NCI-H524 treated with DMSO at 0.1 percent for 48 hours (cell line): ENCODE measurements around the gene PTTG1IP.
"Not testable (repeated sequence)": the region's sequence is repeated elsewhere in the genome, so short reads cannot be mapped to it uniquely, and the experiment has no call there.

ENCODE experiments used
- DNase-seq: peaks from one replicate; lab custom pipeline; 2025; lab: John Stamatoyannopoulos, UW

PTTG1IP gene

GRCh38 chr21:44845418-44846223 lies 27.9 kb downstream of the PTTG1IP start:
- peak; percentile 23 for DNase-seq

GRCh38 chr21:44844256-44844655 lies 29.2 kb downstream of the PTTG1IP start:
- no peak for DNase-seq

DNA sequence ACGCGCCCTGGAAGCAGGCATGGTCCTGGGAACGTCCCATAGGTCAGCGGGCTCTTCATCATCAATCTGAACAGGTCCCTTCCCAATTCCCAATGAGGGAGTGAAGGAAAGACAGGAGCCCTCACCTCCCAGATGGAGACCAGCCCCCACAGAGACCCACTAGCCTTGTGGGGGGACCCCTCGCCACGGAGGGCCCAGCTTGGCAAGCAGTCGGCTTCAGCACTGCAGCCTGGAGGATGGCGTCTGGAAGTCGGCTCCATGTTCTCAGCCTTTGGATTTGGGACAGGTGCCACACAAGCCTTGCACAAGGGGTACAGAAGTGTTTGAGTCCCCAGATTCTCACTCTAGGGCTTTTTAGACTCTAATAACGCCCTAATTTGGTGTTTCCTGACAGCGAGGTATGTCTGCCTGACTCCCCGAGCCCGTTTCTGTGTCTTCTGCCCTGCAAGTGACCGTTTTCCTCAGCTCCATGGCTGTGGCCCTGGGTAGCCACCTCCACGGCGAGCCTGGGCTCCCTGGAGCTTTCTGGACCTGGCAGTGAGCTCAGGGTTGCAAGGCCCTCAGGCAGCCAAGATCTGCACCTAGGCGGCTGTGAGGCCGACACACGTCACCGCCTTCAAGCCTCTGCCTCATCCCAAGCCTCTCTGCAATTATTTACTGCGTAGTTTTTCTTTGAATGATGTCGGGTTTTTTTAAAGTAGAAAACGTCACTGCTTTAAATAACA lies 30.6 kb downstream of the PTTG1IP start:
- no peak for DNase-seq

DNA sequence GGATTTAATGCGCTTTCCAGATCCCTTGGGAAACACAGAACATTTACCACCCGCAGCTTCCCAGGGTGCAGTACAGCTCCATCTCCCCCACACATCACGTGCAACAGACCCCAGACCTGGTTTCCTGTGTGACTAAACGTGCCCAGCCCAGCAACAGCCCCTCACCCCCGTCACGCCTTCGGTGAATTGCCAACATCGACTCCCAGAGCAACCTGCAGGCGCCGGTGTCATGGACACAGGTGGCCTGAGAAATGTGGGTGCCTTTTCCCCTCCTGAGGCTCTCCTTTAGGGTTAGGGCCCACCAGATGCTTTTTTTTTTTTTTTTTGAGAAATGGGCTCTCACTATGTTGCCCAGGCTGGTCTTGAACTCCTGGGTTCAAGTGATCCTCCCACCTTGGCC lies 31.4 kb downstream of the PTTG1IP start:
- DNase-seq, result no peak

- DNase-seq, result no peak
Observed at GRCh38 chr21:44840771-44841170, 32.7 kb downstream of the PTTG1IP start.

DNA sequence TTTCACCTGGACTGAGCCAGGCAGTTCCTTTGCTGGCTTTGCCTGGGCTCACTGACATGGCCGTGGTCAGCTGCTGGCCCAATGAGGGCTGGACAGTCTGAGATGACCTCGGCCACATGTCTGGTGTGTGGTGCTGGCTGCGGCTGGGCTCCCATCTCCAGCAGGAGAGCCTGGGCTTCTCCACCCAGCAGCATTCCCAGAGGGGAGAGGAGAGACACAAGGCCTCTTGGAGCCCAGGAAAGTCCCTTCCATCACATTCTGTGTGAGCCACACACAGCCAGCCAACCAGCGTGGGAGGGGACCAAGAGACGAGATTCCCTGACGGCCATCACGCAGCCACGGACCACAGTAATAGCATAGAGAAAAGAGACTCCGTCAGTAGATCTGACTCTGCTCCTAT lies 34.5 kb downstream of the PTTG1IP start:
- DNase-seq, result no peak

DNA sequence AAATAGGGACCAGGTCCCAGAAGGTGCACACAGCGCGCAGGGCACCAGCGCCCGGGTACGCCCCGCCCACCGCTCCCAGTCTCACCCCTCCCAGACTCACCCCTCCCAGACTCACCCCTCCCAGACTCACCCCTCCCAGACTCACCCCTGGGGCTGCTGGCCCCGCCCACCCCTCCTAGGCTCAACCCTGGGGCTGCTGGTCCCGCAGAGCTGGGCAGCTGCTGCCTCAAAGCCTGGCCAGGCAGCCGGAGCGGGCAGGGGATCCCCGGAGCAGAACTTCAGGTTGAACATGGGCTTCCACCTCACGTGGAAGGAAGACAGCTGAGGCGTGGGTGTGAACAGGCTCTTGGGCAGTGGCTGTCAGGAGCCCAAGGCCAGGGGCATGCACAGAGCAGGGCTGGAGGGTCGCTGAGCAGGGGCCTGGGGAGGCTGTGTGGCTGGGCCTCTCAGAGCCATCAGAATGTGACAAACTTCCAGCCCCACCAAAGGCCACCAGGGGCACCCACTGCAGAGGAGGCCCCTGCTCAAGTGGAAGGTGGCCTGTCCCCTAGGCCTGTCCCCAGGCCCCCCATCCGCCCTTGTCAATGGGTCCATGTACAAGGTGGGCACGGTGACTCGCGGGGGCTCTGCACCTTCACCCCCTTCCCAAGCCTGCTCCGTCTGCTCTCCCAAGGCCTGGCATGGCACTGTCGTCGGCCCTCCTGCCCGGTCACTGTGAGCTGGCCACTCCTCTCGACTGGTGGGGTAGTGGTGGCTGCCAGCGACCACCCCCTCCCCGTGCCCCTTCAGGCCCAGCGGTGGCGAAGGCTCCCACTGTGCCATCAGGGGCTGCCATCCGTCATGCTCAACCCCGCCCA lies 35.2 kb downstream of the PTTG1IP start:
- peak; percentile 71 for DNase-seq

DNA sequence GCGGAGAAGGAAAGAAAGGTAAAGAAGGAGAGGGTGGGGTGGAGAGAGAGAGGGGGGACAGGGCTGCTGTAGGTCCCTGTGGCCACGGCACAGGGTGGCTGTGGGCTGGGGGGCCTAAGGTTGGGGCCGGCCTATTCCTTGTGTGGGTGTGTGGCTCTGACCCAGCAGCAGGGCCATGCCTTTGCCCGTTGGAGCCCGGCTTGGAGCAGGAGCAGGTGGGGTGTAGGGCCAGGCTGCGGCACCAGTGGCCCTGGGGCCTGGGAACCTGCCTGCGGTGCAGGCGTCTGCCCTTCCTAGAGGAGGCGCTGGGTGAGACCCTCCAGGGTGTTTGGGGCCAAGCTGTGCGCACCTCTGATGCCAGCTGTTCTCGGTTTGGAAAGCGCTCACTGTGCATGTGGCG lies 36.0 kb downstream of the PTTG1IP start:
- DNase-seq, result peak; percentile 71

- DNase-seq, result peak; percentile 91
Observed at GRCh38 chr21:44836666-44837471, 36.6 kb downstream of the PTTG1IP start.

- no peak for DNase-seq
Observed at GRCh38 chr21:44836349-44836665, 37.2 kb downstream of the PTTG1IP start.

GRCh38 chr21:44835647-44835973 lies 37.9 kb downstream of the PTTG1IP start:
- DNase-seq, result no peak

- no peak for DNase-seq
Observed at GRCh38 chr21:44834951-44835646, 38.4 kb downstream of the PTTG1IP start.

- DNase-seq, result no peak
Observed at GRCh38 chr21:44834231-44834950, 39.1 kb downstream of the PTTG1IP start.

DNA sequence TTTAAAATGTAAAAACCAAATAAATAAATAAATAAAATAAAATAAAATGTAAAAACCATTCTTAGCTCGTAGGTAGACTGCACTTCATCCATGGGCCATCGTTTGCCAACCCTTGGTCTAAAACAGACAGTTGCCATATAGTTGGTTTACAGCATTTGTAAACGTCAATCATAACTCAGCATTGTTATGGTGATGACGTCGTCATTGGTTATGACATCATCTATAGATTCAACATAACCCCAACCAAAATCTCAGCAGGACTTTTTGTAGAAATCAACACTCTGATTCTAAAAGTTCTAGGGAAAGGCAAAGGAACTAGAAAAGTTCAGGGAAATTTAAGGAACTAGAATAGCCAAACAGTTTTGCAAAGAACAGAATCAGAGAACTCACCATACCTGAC lies 39.8 kb downstream of the PTTG1IP start:
- no peak for DNase-seq

DNA sequence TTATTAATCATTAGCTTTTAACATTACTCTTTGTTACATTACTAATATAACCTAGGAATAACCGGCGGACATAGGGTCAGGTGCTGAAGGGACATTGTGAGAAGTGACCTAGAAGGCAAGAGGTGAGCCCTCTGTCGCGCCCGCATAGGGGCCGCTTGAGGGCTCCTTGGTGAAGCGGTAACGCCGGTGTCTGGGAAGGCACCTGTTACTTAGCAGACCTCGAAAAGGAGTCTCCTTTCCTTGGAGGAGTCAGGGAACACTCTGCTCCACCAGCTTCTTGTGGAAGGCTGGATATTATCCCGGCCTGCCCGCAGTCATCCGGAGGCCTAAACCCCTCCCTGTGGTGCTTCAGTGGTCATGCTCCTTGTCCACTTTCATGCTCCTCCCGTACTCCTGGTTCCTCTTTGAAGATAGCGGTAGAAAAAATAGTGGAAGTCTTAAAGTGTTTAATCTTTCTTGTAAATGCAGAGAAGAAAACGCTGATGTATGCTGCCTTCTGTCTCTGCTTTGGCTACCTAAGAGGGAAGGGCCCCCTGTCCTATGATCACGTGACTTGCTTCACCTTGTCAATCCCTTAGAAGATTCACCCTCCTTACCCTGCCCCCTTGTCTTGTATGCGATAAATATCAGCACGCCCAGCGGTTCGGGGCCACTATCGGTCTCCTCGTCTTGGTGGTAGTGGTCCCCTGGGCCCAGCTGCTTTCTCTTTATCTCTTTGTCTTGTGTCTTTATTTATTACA lies 40.8 kb downstream of the PTTG1IP start:
- DNase-seq, result not testable (repeated sequence)

DNA sequence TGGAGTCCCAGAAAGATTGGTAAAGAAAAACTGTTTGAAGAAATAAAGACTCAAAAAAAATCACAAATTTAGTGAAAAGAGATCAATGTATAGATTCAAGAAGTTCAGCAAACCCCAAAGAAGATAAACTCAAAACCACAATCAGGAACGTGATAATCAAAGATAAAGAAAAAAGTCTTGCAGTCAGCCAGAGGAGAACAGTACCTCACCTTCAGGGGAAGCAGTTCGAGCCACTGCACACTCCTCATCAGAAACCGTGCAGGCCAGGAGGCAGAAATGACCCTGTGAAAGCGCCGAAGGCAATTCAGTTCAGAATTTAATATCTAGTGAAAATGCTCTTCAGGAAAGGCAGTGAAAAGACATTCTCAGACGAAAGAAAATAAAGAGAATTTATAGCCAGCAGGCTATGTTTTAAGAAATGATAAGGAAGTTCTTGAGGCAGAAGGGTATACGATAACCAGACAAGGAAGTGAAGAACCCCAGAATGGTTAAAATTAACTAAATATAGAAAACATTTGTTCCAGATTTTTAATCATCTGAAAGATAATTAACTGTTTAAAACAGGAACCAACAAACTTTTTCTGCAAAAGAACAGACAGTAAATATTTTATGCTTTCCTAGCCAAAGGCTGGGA lies 42.1 kb downstream of the PTTG1IP start:
- no peak for DNase-seq

DNA sequence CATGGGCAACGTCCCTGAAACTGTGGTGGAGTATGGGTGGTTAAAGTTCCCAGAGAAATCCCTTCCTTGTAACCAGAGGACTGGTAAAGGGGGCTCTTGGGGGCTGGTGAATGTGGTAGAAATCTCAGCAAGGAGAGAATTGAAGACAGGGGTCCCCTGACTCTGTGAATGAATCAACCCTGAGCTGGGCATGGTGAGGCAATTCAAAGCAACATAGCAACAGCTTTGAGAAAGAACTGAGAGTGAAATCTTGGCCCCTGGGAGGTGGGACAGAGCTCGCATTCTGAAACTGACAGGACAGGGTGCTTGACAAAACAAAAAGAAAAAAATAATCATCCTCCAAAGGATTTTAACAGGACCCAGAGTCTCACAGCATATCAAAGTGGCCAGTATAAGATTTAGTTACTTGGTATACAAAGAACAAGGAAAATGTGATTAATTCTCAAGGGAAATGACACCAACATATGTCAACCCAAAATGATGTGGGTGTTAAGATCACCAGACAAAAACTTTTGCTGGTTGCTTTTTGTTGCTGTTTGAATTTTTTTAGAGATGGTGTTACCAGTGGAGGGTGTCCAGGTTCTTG lies 43.9 kb downstream of the PTTG1IP start:
- DNase-seq, result no peak

- no peak for DNase-seq
Observed at GRCh38 chr21:44828362-44829056, 45.0 kb downstream of the PTTG1IP start.
